Gastrocnemius medialis (tissue), 4 donors: ENCODE data around the gene HES4. TPM values are rescaled to one million over a fixed set of nuclear protein-coding genes. Genes with fewer than 3 reads are reported as not detected.

Experiments
- ATAC-seq, 2 donors: fragments of 150-250 bp; one replicate each; pipeline ENCODE4 v1.9.1; 2016
- DNase-seq, 2 donors: peaks; one replicate each; pipeline ENCODE4 v3.0.0-alpha.2; 2019
- H3K27ac ChIP-seq, 4 donors: fragments of 200-600 bp; sonication (generic); 1 replicate in 1 of 4; 2 replicates in 3 of 4; pipeline ENCODE4 v1.5.1; 2016 to 2018; ENCODE audit warnings: mild to moderate bottlenecking in 2 of 4, moderate library complexity in 1 of 4
- H3K27me3 ChIP-seq, 3 donors: fragments of 200-600 bp; sonication (generic) in 2 of 3; 1 replicate in 1 of 3; 2 replicates in 2 of 3; pipeline versions ENCODE4 v1.5.1 to v1.6.0; 2016 to 2019; ENCODE audit warnings: mild to moderate bottlenecking in 1 of 3, moderate library complexity in 1 of 3
- H3K36me3 ChIP-seq, 2 donors: fragments of 200-600 bp; sonication (generic) in 1 of 2; one replicate each; pipeline ENCODE4 v1.5.1; 2017 to 2018
- H3K4me1 ChIP-seq, 2 donors: fragments of 200-600 bp; sonication (generic) in 1 of 2; one replicate each; pipeline ENCODE4 v1.5.1; 2016 to 2017; ENCODE audit warnings: mild to moderate bottlenecking in 2 of 2
- H3K4me3 ChIP-seq, 4 donors: fragments of 200-600 bp; sonication (generic) in 3 of 4; 1 replicate in 1 of 4; 2 replicates in 3 of 4; pipeline ENCODE4 v1.5.1; 2016 to 2019; ENCODE audit warnings: mild to moderate bottlenecking in 2 of 4
- H3K9me3 ChIP-seq, 3 donors: fragments of 200-600 bp; sonication (generic) in 2 of 3; 1 replicate in 1 of 3; 2 replicates in 2 of 3; pipeline ENCODE4 v1.5.1; 2016 to 2019
- CTCF ChIP-seq, 5 experiments: fragments of 450-650 bp in 3 of 5; fragments of 200-600 bp in 2 of 5; sonication (generic) in 2 of 5; IDR thresholded peaks in 4 of 5; conservative IDR thresholded peaks in 1 of 5; 1 replicate in 4 of 5; 2 replicates in 1 of 5; pipeline ENCODE4 v1.5.1; 2016 to 2019; ENCODE audit warnings: antibody characterized with exemption in 5 of 5, mild to moderate bottlenecking in 3 of 5, moderate library complexity in 3 of 5
- POLR2A ChIP-seq, 2 donors: fragments of 450-650 bp; IDR thresholded peaks; one replicate each; pipeline ENCODE4 v1.6.1; 2017; ENCODE audit warnings: antibody characterized with exemption in 2 of 2, mild to moderate bottlenecking in 2 of 2, moderate library complexity in 2 of 2
- in situ Hi-C, 4 donors: fragments of 200-750 bp; cut with MboI; loops; one replicate each; pipeline versions ENCODE4 v1.15.0 to v1.8.0; 2017; ENCODE audit warnings: low sequenced_read_pairs in 4 of 4
- intact Hi-C: fragments of 100-400 bp; cut with DNase I; formaldehyde crosslinking; loops from one replicate; pipeline ENCODE4 v1.15.1; 2023; ENCODE audit warnings: low total_unique reads
- total RNA-seq, 4 donors: library from RNA; depleted of rRNA; stranded (reverse); fragments of >200 nt; gene quantifications; one replicate each; pipeline versions ENCODE4 v1.1.0 to v1.2.3, GENCODE V29; 2016

HES4 gene
- total RNA-seq, 4 donors from 2014 or later: 6.4 to 17.4 (median 9.5) TPM

GRCh38 chr1:981491-981954, 18.4 kb downstream of the HES4 start:
- Histone ChIP-seq H3K4me1 (peaks cover 29 to 38% of the 10 kb centered on the region in 2 donors), H3K27me3 (no peaks in the 10 kb centered on the region), H3K27ac (peak overlapping the region; percentile 100), H3K4me3 (peak overlapping the region; percentile 58 to 65 (median 62)), H3K9me3 (no peaks in the 10 kb centered on the region), H3K36me3 (no peaks in the 10 kb centered on the region)
- intact Hi-C loops: loop anchor here (5.0 kb wide), 1 partner anchor 366 kb away; the partner anchor contains the start of gene DVL1
- ATAC-seq (peak; percentile 4 to 12), DNase-seq (peak in 1 of 2 donors; percentile 77)
- in situ Hi-C loops: loop anchor here in 2 of 4 donors (10.0 kb wide), 1 partner anchor 83 kb away; no protein-coding TSS in a partner anchor
- TF ChIP-seq POLR2A (IDR thresholded peaks at IDR 0.05) (no peak), CTCF (IDR thresholded peaks at IDR 0.05 in 4 of 5, conservative IDR thresholded peaks at IDR 0.05 in 1 of 5) (no peak)

- H3K27ac ChIP-seq: peak overlapping the region; percentile 100
- in situ Hi-C loops (loop anchor here in 2 of 4 donors (10.0 kb wide), 1 partner anchor 84 kb away; no protein-coding TSS in a partner anchor), intact Hi-C loops (loop anchor here (5.0 kb wide), 1 partner anchor 367 kb away; the partner anchor contains the start of gene DVL1)
- peak; percentile 95 for TF ChIP-seq POLR2A (IDR thresholded peaks at IDR 0.05)
- TF ChIP-seq CTCF (IDR thresholded peaks at IDR 0.05 in 4 of 5, conservative IDR thresholded peaks at IDR 0.05 in 1 of 5): peak in 2 of 5 experiments; percentile 16 to 25
- peak; percentile 39 for ATAC-seq
- H3K4me1 ChIP-seq: peaks cover 29 to 44% of the 10 kb centered on the region in 2 donors
- H3K27me3 ChIP-seq: no peaks in the 10 kb centered on the region
- no peaks in the 10 kb centered on the region for H3K36me3 ChIP-seq
- no peaks in the 10 kb centered on the region for H3K9me3 ChIP-seq
- peak overlapping the region; percentile 58 to 67 (median 62) for H3K4me3 ChIP-seq
- peak; percentile 95 to 98 for DNase-seq
These were observed 19.1 kb downstream of the HES4 start for GRCh38 chr1:980602-981395.

GRCh38 chr1:980137-980571, 19.7 kb downstream of the HES4 start:
- Histone ChIP-seq H3K9me3 (no peaks in the 10 kb centered on the region), H3K36me3 (no peaks in the 10 kb centered on the region), H3K27me3 (no peaks in the 10 kb centered on the region), H3K4me3 (peak overlapping the region; percentile 54 to 67 (median 62)), H3K27ac (peak overlapping the region; percentile 100), H3K4me1 (peaks cover 29 to 48% of the 10 kb centered on the region in 2 donors)
- DNase-seq (peak; percentile 75 to 91), ATAC-seq (peak; percentile 16 to 21)
- intact Hi-C loops: loop anchor here (5.0 kb wide), 1 partner anchor 367 kb away; the partner anchor contains the start of gene DVL1
- in situ Hi-C loops: loop anchor here in 2 of 4 donors (10.0 kb wide), 1 partner anchor 85 kb away; no protein-coding TSS in a partner anchor
- TF ChIP-seq POLR2A (IDR thresholded peaks at IDR 0.05) (no peak), CTCF (IDR thresholded peaks at IDR 0.05 in 4 of 5, conservative IDR thresholded peaks at IDR 0.05 in 1 of 5) (no peak)

GRCh38 chr1:979744-980072, 20.2 kb downstream of the HES4 start:
- Histone ChIP-seq H3K27me3 (peaks cover 0 to 2% (median 0%) of the 10 kb centered on the region in 3 donors), H3K9me3 (no peaks in the 10 kb centered on the region), H3K4me3 (peak overlapping the region; percentile 57 to 65 (median 58)), H3K4me1 (peaks cover 29 to 48% of the 10 kb centered on the region in 2 donors), H3K36me3 (no peaks in the 10 kb centered on the region), H3K27ac (peak overlapping the region; percentile 100)
- TF ChIP-seq POLR2A (IDR thresholded peaks at IDR 0.05) (no peak), CTCF (IDR thresholded peaks at IDR 0.05 in 4 of 5, conservative IDR thresholded peaks at IDR 0.05 in 1 of 5) (no peak)
- intact Hi-C loops (loop anchor here (5.0 kb wide), 1 partner anchor 368 kb away; the partner anchor contains the start of gene DVL1), in situ Hi-C loops (loop anchor here in 2 of 4 donors (10.0 kb wide), 1 partner anchor 85 kb away; no protein-coding TSS in a partner anchor)
- DNase-seq: no peak
- no peak for ATAC-seq
